H4 (cell line): Measurements from ENCODE around the gene RPGR. TPM values are rescaled to one million over a fixed set of nuclear protein-coding genes. Genes with fewer than 3 reads are reported as not detected.

Experiments used
- DNase-seq: peaks from one replicate; pipeline ENCODE4 v3.0.0-alpha.2; 2015; ENCODE audit warnings: low spot score
- total RNA-seq: library from RNA; depleted of rRNA; stranded (reverse); fragments of >200 nt; shearing (Covaris generic); gene quantifications from 2 replicates; pipeline ENCODE4 v1.2.3, GENCODE V29; 2014

The RPGR gene
- total RNA-seq, 1 experiment from 2014 or later, result 7.1 TPM

- DNase-seq, result no peak
Observed at GRCh38 chrX:38327775-38328081, 419 bp upstream of the RPGR start.

GRCh38 chrX:38326086-38326485 is 1.2 kb downstream of the RPGR start:
- DNase-seq, result no peak

- DNase-seq, result no peak
Observed at GRCh38 chrX:38320819-38321218, 6.5 kb downstream of the RPGR start.

GRCh38 chrX:38318606-38319005 is 8.7 kb downstream of the RPGR start:
- no peak for DNase-seq

DNA sequence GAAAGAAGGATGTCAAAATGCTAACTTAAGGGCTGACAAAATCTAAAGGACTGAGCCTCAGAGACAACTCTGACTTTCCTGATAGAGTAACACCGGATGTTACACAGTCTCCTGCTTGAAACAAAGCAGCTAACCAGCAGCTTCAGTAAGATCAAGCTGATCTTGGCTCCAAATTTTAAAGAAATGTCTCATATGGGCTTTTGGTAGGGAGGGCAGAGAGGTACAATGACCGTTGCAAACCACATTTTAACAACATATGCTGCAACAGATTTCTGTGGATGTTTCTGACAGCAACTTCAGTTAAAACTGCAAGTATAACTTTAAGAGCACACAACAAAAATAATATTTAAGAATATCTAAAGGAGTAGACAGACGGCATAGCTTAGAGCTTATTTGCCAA is 9.1 kb downstream of the RPGR start:
- no peak for DNase-seq

- DNase-seq, result no peak
Observed at GRCh38 chrX:38315186-38315585, 12.1 kb downstream of the RPGR start.

DNA sequence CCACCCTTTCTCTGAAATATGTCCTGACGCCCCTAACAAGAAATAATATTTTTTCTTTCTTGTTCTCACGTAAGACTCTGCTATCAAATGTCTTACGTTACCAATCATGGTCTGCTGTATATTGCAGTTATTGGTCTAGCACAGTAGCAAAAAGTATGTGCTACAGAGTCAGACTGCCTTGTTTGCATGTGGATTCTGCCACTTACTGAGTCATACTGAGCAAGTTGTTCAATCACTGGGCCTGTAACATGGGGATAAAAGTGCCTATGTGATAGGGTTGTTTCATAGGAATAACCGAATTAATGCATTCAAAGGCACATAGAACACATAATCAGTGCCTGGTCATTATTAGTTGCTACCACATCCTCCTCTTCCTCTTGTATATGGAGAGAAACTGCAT is 14.1 kb downstream of the RPGR start:
- no peak for DNase-seq

GRCh38 chrX:38312436-38312835 is 14.9 kb downstream of the RPGR start:
- DNase-seq, result peak; percentile 23

DNA sequence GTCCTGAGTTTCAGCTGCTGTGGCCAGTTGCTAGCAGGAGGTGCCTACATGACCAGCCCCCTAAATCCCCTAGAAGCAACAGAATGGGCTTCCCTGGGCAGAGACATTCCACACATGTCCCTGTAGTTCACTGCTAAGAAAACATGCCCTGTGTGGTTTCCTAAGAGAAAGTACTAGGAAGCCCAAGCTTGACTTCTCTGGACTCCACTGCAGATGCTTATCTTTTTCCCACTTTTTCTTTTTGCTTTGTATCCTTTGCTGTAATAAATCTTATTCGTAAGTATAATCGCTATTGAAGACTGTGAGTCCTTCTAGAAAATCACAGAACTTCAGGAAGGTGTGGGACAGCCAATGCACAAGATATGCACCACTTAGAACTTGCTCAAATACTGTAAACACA is 15.6 kb downstream of the RPGR start:
- no peak for DNase-seq

DNA sequence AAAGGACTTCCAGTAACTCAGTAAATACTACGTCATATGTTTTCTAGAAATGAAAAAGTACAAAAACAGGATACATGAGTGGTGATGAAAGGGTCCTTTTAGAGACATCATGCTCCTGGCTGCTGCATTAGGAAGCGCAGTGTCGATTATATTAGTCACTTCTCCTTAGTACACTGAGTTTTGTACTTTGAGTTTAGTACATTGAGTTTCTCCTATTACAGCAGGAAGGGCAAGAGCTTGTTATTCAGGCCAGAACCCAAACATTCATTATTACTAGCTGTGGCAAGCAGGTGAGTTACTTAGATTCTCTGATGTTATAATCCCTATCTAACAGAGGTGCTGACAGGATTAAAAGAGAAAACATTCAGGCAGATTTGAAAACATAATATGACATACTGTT is 21.3 kb downstream of the RPGR start:
- no peak for DNase-seq

DNA sequence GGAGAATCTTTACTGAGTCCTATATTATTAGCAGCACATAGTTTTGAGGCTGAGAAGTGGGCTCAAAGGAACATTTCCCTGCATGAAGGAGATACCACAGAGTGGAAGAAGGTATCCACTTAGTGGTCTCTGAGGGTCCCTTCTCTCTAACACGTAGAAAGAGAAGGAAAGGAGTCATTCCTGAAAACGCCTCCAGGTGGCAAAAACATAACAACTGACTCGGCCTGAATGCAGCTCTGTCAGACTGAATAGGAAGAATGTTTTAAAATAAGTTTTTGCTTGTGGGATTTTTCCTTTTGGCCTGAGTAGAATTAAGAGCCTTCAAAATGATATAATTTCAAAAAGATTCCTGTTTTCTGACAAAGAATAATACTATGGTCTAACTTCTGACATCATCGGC is 23.3 kb downstream of the RPGR start:
- DNase-seq, result no peak

DNA sequence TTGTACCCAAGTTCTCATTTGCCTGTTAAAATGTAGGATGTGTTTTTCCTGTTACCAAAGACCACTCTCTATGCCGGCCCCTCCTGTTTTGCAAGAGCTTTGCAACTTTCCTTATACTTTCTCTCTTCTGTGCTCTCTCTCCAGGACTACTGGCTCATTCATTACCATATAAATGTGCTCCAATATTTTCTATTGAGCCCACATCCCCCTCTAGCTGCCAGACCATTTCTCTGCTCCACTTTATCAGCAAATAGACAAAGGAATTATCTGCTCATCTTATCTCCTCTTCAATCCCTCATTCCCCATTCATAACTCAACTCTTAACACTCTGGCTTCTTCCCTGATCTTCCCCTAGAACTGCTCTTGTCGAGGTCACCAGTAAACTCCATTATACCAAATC is 33.6 kb downstream of the RPGR start:
- no peak for DNase-seq

DNA sequence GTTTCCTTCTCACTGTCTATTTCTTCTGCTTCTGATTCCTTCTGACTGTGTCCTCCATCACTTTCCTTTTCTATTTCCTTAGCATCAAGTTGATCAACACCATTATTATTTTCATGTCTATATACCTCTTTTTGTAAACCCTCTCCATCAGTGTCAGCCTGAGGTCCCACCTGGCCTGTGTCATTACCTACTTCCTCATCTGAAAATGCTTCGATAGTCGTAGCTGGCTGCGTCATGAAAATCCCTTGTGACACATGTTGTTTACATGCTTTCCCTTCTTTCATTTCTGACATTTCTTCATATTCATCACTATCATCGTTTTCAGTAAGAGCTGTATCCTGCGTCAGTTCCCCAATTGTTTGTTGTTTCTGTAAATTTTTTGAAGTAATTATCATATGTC is 39.6 kb downstream of the RPGR start:
- DNase-seq, result no peak

DNA sequence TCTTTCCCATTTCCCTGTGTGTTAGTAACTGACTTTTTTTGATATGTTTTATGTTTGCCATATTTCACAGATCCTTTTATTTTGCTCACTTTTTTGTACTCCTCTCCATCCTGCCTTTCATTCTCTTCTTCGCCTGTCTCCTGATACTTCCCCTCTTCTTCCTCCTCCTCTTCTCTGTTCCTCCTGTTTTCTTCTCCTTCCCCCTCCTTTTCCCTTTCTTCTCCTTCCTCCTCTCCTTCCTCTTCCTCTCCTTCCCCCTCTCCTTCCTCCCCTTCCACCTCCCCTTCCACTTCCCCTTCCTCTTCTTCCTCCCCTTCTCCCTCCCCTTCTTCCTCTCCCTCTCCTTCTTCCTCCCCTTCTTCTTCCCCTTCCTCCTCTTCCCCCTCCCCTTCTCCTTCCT is 41.7 kb downstream of the RPGR start:
- DNase-seq, result no peak

- no peak for DNase-seq
Observed at GRCh38 chrX:38282049-38282448, 45.3 kb downstream of the RPGR start.

- DNase-seq, result no peak
Observed at GRCh38 chrX:38279188-38279587, 48.1 kb downstream of the RPGR start.

GRCh38 chrX:38278682-38279081 is 48.6 kb downstream of the RPGR start:
- no peak for DNase-seq

- no peak for DNase-seq
Observed at GRCh38 chrX:38277802-38278201, 49.5 kb downstream of the RPGR start.

GRCh38 chrX:38277136-38277535 is 50.2 kb downstream of the RPGR start:
- DNase-seq, result no peak

DNA sequence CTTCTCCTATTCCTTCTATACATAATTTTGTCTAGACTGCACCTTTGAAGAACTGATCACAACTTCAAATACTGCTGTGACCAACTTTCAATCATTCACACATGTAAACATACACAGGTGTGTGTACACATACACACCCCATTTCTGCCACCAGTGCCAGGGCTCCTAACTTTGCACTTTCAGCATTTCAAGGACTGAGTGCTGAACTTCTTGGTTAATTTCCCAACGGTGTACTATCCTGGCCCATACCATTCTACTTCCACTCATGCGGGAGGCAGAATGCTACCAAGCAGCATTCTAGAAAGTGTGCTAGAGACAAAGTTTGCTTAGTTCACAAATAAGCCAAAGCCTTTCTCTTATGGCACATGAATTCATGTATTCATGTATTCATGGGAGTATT is 51.2 kb downstream of the RPGR start:
- DNase-seq, result no peak

- DNase-seq, result peak; percentile 25
Observed at GRCh38 chrX:38275615-38276014, 51.7 kb downstream of the RPGR start.

GRCh38 chrX:38273453-38273852 is 53.9 kb downstream of the RPGR start:
- no peak for DNase-seq

- DNase-seq, result no peak
Observed at GRCh38 chrX:38271154-38271716, 56.1 kb downstream of the RPGR start.

DNA sequence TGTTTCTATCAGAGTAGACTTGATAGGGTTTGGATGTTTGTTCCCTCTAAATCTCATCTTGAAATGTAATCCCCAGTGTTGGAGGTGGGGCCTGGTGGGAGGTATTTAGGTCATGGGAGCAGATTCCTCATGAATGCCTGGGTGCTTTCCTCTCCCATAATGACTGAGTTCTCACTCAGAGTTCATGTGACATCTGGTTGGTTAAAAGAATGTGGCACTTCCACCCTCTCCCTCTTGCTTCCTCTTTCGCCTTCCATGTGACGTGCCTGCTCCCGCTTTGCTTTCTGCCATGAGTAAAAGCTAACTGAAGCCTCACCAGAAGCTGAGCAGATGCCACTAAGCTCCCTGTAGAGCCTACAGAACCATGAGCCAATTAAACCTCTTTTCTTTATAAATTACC is 59.3 kb downstream of the RPGR start:
- no peak for DNase-seq
